OCI-LY7 (cell line): ENCODE data around the gene RASA2. TPM values are rescaled to one million over a fixed set of nuclear protein-coding genes. Genes with fewer than 3 reads are reported as not detected.

Source experiments
- BruUV-seq: library from RNA; stranded (reverse); fragments of 400-500 nt; replicated peaks from 2 replicates; lab custom pipeline; 2021; lab: Mats Ljungman, UMichigan
- CTCF ChIA-PET: fragments of 300-600 bp; sonication (Branson Sonifier 250); formaldehyde crosslinking; loops from one replicate; lab custom pipeline; 2022; ENCODE audit warnings: antibody characterized with exemption; ENCODE audit not compliant: unreplicated experiment; lab: Charles Lee
- POLR2A ChIA-PET: fragments of 300-600 bp; sonication (Branson Sonifier 250); formaldehyde crosslinking; loops from one replicate; lab custom pipeline; 2022; ENCODE audit warnings: antibody characterized with exemption; lab: Charles Lee
- DNase-seq: peaks from one replicate; pipeline ENCODE4 v3.0.0-alpha.2; 2015; ENCODE audit warnings: low spot score
- H2AFZ ChIP-seq: fragments of 200-600 bp; sonication (generic), shearing (Covaris generic); 2 replicates; pipeline ENCODE4 v1.6.1; 2014; ENCODE audit warnings: mild to moderate bottlenecking, antibody characterized with exemption, low read length, moderate library complexity
- H3K27ac ChIP-seq: fragments of 200-600 bp; sonication (generic); 2 replicates; pipeline ENCODE4 v1.5.1; 2014; ENCODE audit warnings: mixed run types, low read depth, mild to moderate bottlenecking, moderate library complexity, low read length, inconsistent platforms; ENCODE audit not compliant: poor library complexity, severe bottlenecking
- H3K36me3 ChIP-seq: fragments of 200-600 bp; sonication (generic); 2 replicates; pipeline ENCODE4 v1.6.1; 2014; ENCODE audit warnings: mild to moderate bottlenecking, antibody characterized with exemption, low read length, moderate library complexity, mixed read lengths; ENCODE audit not compliant: insufficient read depth
- H3K4me1 ChIP-seq: fragments of 200-600 bp; sonication (generic); 2 replicates; pipeline ENCODE4 v1.5.1; 2014; ENCODE audit warnings: mild to moderate bottlenecking, low read length; ENCODE audit not compliant: insufficient read depth, poor library complexity, severe bottlenecking
- H3K4me2 ChIP-seq: fragments of 200-600 bp; sonication (generic); 2 replicates; pipeline ENCODE4 v1.6.1; 2014; ENCODE audit warnings: mild to moderate bottlenecking, low read length
- H3K4me3 ChIP-seq: fragments of 200-600 bp; sonication (generic); 2 replicates; pipeline ENCODE4 v1.5.1; 2014; ENCODE audit warnings: mild to moderate bottlenecking, low read depth, low read length; ENCODE audit not compliant: poor library complexity, severe bottlenecking
- H3K79me2 ChIP-seq: fragments of 200-600 bp; sonication (generic); 2 replicates; pipeline ENCODE4 v1.6.1; 2016; ENCODE audit warnings: low read depth, mild to moderate bottlenecking, low read length, moderate library complexity, mixed read lengths; ENCODE audit not compliant: insufficient read depth
- H3K9me2 ChIP-seq: fragments of 200-600 bp; sonication (generic); 2 replicates; pipeline ENCODE4 v1.6.1; 2016; ENCODE audit warnings: mild to moderate bottlenecking, low read length, mixed read lengths; ENCODE audit not compliant: insufficient read depth
- H3K9me3 ChIP-seq: fragments of 200-600 bp; sonication (generic); 2 replicates; pipeline ENCODE4 v1.6.1; 2014; ENCODE audit warnings: mild to moderate bottlenecking, mixed run types, low read length, mixed read lengths
- H4K20me1 ChIP-seq: fragments of 200-600 bp; sonication (generic); 2 replicates; pipeline ENCODE4 v1.6.1; 2014; ENCODE audit warnings: mild to moderate bottlenecking, antibody characterized with exemption, low read length, moderate library complexity, mixed read lengths; ENCODE audit not compliant: insufficient read depth
- EZH2phosphoT487 ChIP-seq: fragments of 200-600 bp; sonication (generic); IDR thresholded peaks from 2 replicates; pipeline ENCODE4 v1.6.1; 2018; ENCODE audit warnings: low read depth, borderline replicate concordance, mild to moderate bottlenecking, mixed run types, antibody characterized with exemption, low read length, moderate library complexity, mixed read lengths
- intact Hi-C: fragments of 100-400 bp; cut with micrococcal nuclease; formaldehyde crosslinking; loops from one replicate; pipeline ENCODE4 v1.10.0; 2022; ENCODE audit not compliant: unreplicated experiment
- total RNA-seq, 2 experiments: library from RNA; depleted of rRNA in 1 of 2; stranded (reverse); fragments of >200 nt in 1 of 2; shearing (Covaris generic) in 1 of 2; gene quantifications; 2 replicates each; pipeline ENCODE4 v1.2.3, GENCODE V29; 2014 to 2022
- TF ChIP-seq, protein P1 (sequence below): fragments of 200-600 bp; sonication (generic); conservative IDR thresholded peaks from 2 replicates; pipeline ENCODE4 v1.5.1; 2014; ENCODE audit warnings: mild to moderate bottlenecking, antibody characterized with exemption, low read length, moderate library complexity, mixed read lengths

The RASA2 gene
- total RNA-seq, 2 experiments from 2014 or later: 11.0 to 21.7 TPM

GRCh38 chr3:141643391-141643790 is 156.6 kb downstream of the RASA2 start:
- Histone ChIP-seq H2AFZ (no peak overlapping the region), H4K20me1 (no peaks in the 10 kb centered on the region), H3K9me2 (no peaks in the 10 kb centered on the region), H3K79me2 (no peaks in the 10 kb centered on the region), H3K4me3 (no peak overlapping the region), H3K4me1 (no peaks in the 10 kb centered on the region), H3K9me3 (no peaks in the 10 kb centered on the region), H3K4me2 (no peak overlapping the region), H3K36me3 (no peaks in the 10 kb centered on the region), H3K27ac (no peak overlapping the region)
- TF ChIP-seq, protein P1, sequence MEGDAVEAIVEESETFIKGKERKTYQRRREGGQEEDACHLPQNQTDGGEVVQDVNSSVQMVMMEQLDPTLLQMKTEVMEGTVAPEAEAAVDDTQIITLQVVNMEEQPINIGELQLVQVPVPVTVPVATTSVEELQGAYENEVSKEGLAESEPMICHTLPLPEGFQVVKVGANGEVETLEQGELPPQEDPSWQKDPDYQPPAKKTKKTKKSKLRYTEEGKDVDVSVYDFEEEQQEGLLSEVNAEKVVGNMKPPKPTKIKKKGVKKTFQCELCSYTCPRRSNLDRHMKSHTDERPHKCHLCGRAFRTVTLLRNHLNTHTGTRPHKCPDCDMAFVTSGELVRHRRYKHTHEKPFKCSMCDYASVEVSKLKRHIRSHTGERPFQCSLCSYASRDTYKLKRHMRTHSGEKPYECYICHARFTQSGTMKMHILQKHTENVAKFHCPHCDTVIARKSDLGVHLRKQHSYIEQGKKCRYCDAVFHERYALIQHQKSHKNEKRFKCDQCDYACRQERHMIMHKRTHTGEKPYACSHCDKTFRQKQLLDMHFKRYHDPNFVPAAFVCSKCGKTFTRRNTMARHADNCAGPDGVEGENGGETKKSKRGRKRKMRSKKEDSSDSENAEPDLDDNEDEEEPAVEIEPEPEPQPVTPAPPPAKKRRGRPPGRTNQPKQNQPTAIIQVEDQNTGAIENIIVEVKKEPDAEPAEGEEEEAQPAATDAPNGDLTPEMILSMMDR: no peak
- no peak for TF ChIP-seq EZH2phosphoT487
- ChIA-PET POLR2A (interaction anchor here (0.7 kb wide), 1 partner anchor 222 kb away, joined by 3 read pairs; no protein-coding TSS in a partner anchor), CTCF (no interaction called here)
- intact Hi-C loops: no loop called here
- DNase-seq: no peak
- BruUV-seq: no TSS peak

GRCh38 chr3:141643796-141644195 is 157.0 kb downstream of the RASA2 start:
- TF ChIP-seq EZH2phosphoT487: no peak
- TF ChIP-seq, protein P1: no peak
- Histone ChIP-seq H3K9me3 (no peaks in the 10 kb centered on the region), H4K20me1 (no peaks in the 10 kb centered on the region), H3K36me3 (no peaks in the 10 kb centered on the region), H3K4me3 (no peak overlapping the region), H2AFZ (no peak overlapping the region), H3K4me1 (no peaks in the 10 kb centered on the region), H3K27ac (no peak overlapping the region), H3K9me2 (no peaks in the 10 kb centered on the region), H3K79me2 (no peaks in the 10 kb centered on the region), H3K4me2 (no peak overlapping the region)
- ChIA-PET CTCF (no interaction called here), POLR2A (no interaction called here)
- BruUV-seq: no TSS peak
- intact Hi-C loops: no loop called here
- no peak for DNase-seq

GRCh38 chr3:141644931-141645330 is 158.1 kb downstream of the RASA2 start:
- H3K79me2 ChIP-seq: no peaks in the 10 kb centered on the region
- BruUV-seq: no TSS peak
- intact Hi-C loops: loop anchor here (1.0 to 5.0 kb wide), 2 partner anchors 68 to 185 kb away; no protein-coding TSS in a partner anchor
- no peak overlapping the region for H2AFZ ChIP-seq
- TF ChIP-seq, protein P1: peak; percentile 90
- TF ChIP-seq EZH2phosphoT487: no peak
- H3K9me2 ChIP-seq: no peaks in the 10 kb centered on the region
- no peaks in the 10 kb centered on the region for H3K4me1 ChIP-seq
- no peaks in the 10 kb centered on the region for H4K20me1 ChIP-seq
- peak; percentile 70 for DNase-seq
- no peaks in the 10 kb centered on the region for H3K36me3 ChIP-seq
- H3K9me3 ChIP-seq: no peaks in the 10 kb centered on the region
- H3K27ac ChIP-seq: no peak overlapping the region
- CTCF ChIA-PET: no interaction called here
- POLR2A ChIA-PET: interaction anchor here (0.5 to 0.7 kb wide), 3 partner anchors 68 to 666 kb away, joined by 3 to 5 read pairs (median 3); no protein-coding TSS in a partner anchor
- no peak overlapping the region for H3K4me2 ChIP-seq
- no peak overlapping the region for H3K4me3 ChIP-seq
